ENCODE data around the gene WBP1L. TPM values are rescaled to one million over a fixed set of nuclear protein-coding genes. Genes with fewer than 3 reads are reported as not detected.

The WBP1L gene
- polyA plus RNA-seq, 3 donors: 13.4 to 64.1 (median 36.3) TPM

GRCh38 chr10:102795453-102796406 lies 52.0 kb downstream of the WBP1L start:
- WGBS, 3 donors: 57 to 80% (median 65%) methylated on average over 15 of the region's 15 CpGs
- no peak overlapping the region for H3K27ac ChIP-seq (ENCODE audit: low read depth, low read length)

- 19 to 54% (median 20%) methylated on average over 9 of the region's 9 CpGs for WGBS, 3 donors
These were observed 52.8 kb downstream of the WBP1L start for GRCh38 chr10:102796407-102797176.

GRCh38 chr10:102799691-102800471 lies 56.1 kb downstream of the WBP1L start:
- H3K27ac ChIP-seq (ENCODE audit: low read depth, low read length): peak overlapping the region; percentile 16
- WGBS, 3 donors: 54 to 70% (median 64%) methylated on average over 8 of the region's 8 CpGs

More at GRCh38 chr10:102796407-102797176, 52.8 kb downstream of the WBP1L start:
- no peak overlapping the region for H3K27ac ChIP-seq (ENCODE audit: low read depth, low read length)

GRCh38 chr10:102800611-102801335 lies 57.0 kb downstream of the WBP1L start:
- H3K27ac ChIP-seq (ENCODE audit: low read depth, low read length): peak overlapping the region; percentile 16
- 63 to 78% (median 69%) methylated on average over 10 of the region's 10 CpGs for whole genome bisulfite sequencing, 3 donors

- 36 to 57% (median 44%) methylated on average over 2 of the region's 2 CpGs for WGBS, 3 donors
- H3K27ac ChIP-seq (ENCODE audit: low read depth, low read length): peak overlapping the region; percentile 6
These were observed 57.7 kb downstream of the WBP1L start for GRCh38 chr10:102801496-102801895.

GRCh38 chr10:102801978-102802377 lies 58.2 kb downstream of the WBP1L start:
- peak overlapping the region; percentile 24 for H3K27ac ChIP-seq (ENCODE audit: low read depth, low read length)

GRCh38 chr10:102802920-102803534 lies 59.3 kb downstream of the WBP1L start:
- H3K27ac ChIP-seq (ENCODE audit: low read depth, low read length): no peak overlapping the region
- WGBS, 3 donors: 39 to 69% (median 46%) methylated on average over 6 of the region's 6 CpGs

More at GRCh38 chr10:102801978-102802377, 58.2 kb downstream of the WBP1L start:
- 42 to 72% (median 58%) methylated on average over 3 of the region's 3 CpGs for WGBS, 3 donors

- H3K27ac ChIP-seq (ENCODE audit: low read depth, low read length): no peak overlapping the region
- 62 to 83% (median 71%) methylated on average over 2 of the region's 2 CpGs for WGBS, 3 donors
These were observed 60.8 kb downstream of the WBP1L start for GRCh38 chr10:102804382-102805055.

GRCh38 chr10:102808380-102808779 lies 64.6 kb downstream of the WBP1L start:
- H3K27ac ChIP-seq (ENCODE audit: low read depth, low read length): no peak overlapping the region
- WGBS, 3 donors: 65 to 86% (median 66%) methylated on average over 4 of the region's 4 CpGs

GRCh38 chr10:102811346-102811745 lies 67.6 kb downstream of the WBP1L start:
- WGBS, 3 donors: 95 to 98% (median 96%) methylated on average over 3 of the region's 3 CpGs
- no peak overlapping the region for H3K27ac ChIP-seq (ENCODE audit: low read depth, low read length)

GRCh38 chr10:102812231-102812876 lies 68.6 kb downstream of the WBP1L start:
- H3K27ac ChIP-seq (ENCODE audit: low read depth, low read length): no peak overlapping the region
- 58 to 87% (median 64%) methylated on average over 9 of the region's 9 CpGs for WGBS, 3 donors

- no peak overlapping the region for H3K27ac ChIP-seq (ENCODE audit: low read depth, low read length)
- WGBS, 3 donors: 85 to 94% (median 87%) methylated on average over 17 of the region's 17 CpGs
These were observed 69.3 kb downstream of the WBP1L start for GRCh38 chr10:102813017-102813541.

GRCh38 chr10:102813734-102814452 lies 70.1 kb downstream of the WBP1L start:
- H3K27ac ChIP-seq (ENCODE audit: low read depth, low read length): no peak overlapping the region
- WGBS, 3 donors: 69 to 78% (median 74%) methylated on average over 16 of the region's 16 CpGs

- WGBS, 3 donors: 48 to 69% (median 49%) methylated on average over 8 of the region's 8 CpGs
These were observed 70.7 kb downstream of the WBP1L start for GRCh38 chr10:102814453-102814871.

GRCh38 chr10:102814873-102815661 lies 71.3 kb downstream of the WBP1L start:
- 68 to 78% (median 73%) methylated on average over 23 of the region's 23 CpGs for WGBS, 3 donors
- H3K27ac ChIP-seq (ENCODE audit: low read depth, low read length): peak overlapping the region; percentile 88

More at GRCh38 chr10:102814453-102814871, 70.7 kb downstream of the WBP1L start:
- H3K27ac ChIP-seq (ENCODE audit: low read depth, low read length): no peak overlapping the region

Measured in adipose tissue (tissue), 3 donors.